Fibroblast of lung (primary cell): ENCODE measurements around the gene CST4. TPM values are rescaled to one million over a fixed set of nuclear protein-coding genes. Genes with fewer than 3 reads are reported as not detected.

Experiments used
- DNase-seq, 2 donors: peaks; one replicate each; pipeline versions ENCODE4 v3.0.0 to v3.0.0-alpha.2; 2010; ENCODE audit warnings: low read depth in 2 of 2
- H2AFZ ChIP-seq: 2 replicates; pipeline ENCODE4 v1.5.1; 2012; ENCODE audit warnings: low read length, control low read depth, inconsistent platforms
- H3K27ac ChIP-seq: 2 replicates; pipeline ENCODE4 v1.5.1; 2011; ENCODE audit warnings: low read length, control low read depth; ENCODE audit not compliant: insufficient read depth
- H3K27me3 ChIP-seq: 2 replicates; pipeline ENCODE4 v1.5.1; 2011; ENCODE audit warnings: mild to moderate bottlenecking, low read length; ENCODE audit not compliant: control insufficient read depth, insufficient read depth
- H3K36me3 ChIP-seq: 2 replicates; pipeline ENCODE4 v1.5.1; 2011; ENCODE audit warnings: low read length; ENCODE audit not compliant: control insufficient read depth, insufficient read depth
- H3K4me1 ChIP-seq: 2 replicates; pipeline ENCODE4 v1.5.1; 2011; ENCODE audit warnings: low read length; ENCODE audit not compliant: control insufficient read depth, insufficient read depth; ENCODE audit errors: extremely low read depth
- H3K4me2 ChIP-seq: 2 replicates; pipeline ENCODE4 v1.5.1; 2011; ENCODE audit warnings: low read length, control low read depth; ENCODE audit not compliant: insufficient read depth; ENCODE audit errors: extremely low read depth
- H3K4me3 ChIP-seq, 4 experiments: fragments of 200-600 bp in 1 of 4; sonication (generic) in 1 of 4; replicated peaks in 1 of 4; 2 replicates each; pipeline ENCODE4 v1.5.1; 2011 to 2016; ENCODE audit warnings: low read length in 4 of 4, low read depth in 3 of 4, mild to moderate bottlenecking in 3 of 4, control low read depth in 2 of 4, inconsistent platforms in 1 of 4, mixed read lengths in 1 of 4; ENCODE audit not compliant: insufficient read depth in 1 of 4; ENCODE audit errors: control extremely low read depth in 1 of 4
- H3K79me2 ChIP-seq: 2 replicates; pipeline ENCODE4 v1.5.1; 2012; ENCODE audit warnings: mild to moderate bottlenecking, low read length, inconsistent platforms; ENCODE audit not compliant: control insufficient read depth, insufficient read depth
- H3K9ac ChIP-seq: 2 replicates; pipeline ENCODE4 v1.5.1; 2011; ENCODE audit warnings: mild to moderate bottlenecking, low read length, control low read depth; ENCODE audit not compliant: insufficient read depth
- H3K9me3 ChIP-seq: 2 replicates; pipeline ENCODE4 v1.5.1; 2012; ENCODE audit warnings: low read depth, low read length; ENCODE audit not compliant: control insufficient read depth, insufficient read depth
- H4K20me1 ChIP-seq: 2 replicates; pipeline ENCODE4 v1.5.1; 2011; ENCODE audit warnings: low read length; ENCODE audit not compliant: control insufficient read depth, insufficient read depth; ENCODE audit errors: extremely low read depth
- CTCF ChIP-seq, 2 donors: IDR thresholded peaks in 1 of 2; conservative IDR thresholded peaks in 1 of 2; 1 replicate in 1 of 2; 2 replicates in 1 of 2; pipeline ENCODE4 v1.5.1; 2011 to 2012; ENCODE audit warnings: low read length in 2 of 2, control low read depth in 1 of 2, inconsistent platforms in 1 of 2, low read depth in 1 of 2, mild to moderate bottlenecking in 1 of 2
- EZH2 ChIP-seq: IDR thresholded peaks from 2 replicates; pipeline ENCODE4 v1.5.1; 2012; ENCODE audit warnings: low read length, control low read depth, mild to moderate bottlenecking; ENCODE audit errors: missing control alignments
- polyA plus RNA-seq, 2 donors: library from polyadenylated mRNA; depleted of rRNA in 1 of 2; stranded (reverse) in 1 of 2; unstranded in 1 of 2; fragments of >200 nt; gene quantifications; 2 replicates each; pipeline ENCODE4 v1.2.1, GENCODE V29; 2011 to 2012; ENCODE audit warnings: missing spikeins in 1 of 2
- total RNA-seq: library from RNA; depleted of rRNA; stranded (reverse); fragments of >200 nt; gene quantifications from 2 replicates; pipeline ENCODE4 v1.2.1, GENCODE V29; 2014

Gene CST4
- total and polyA plus RNA-seq, 2 donors (not counting 1 experiment from before 2014, with no cell fraction given) = 0.16 to 0.17 TPM

- TF ChIP-seq EZH2 (no peak), CTCF (conservative IDR thresholded peaks at IDR 0.05 in 1 of 2, IDR thresholded peaks at IDR 0.05 in 1 of 2; ENCODE audit: low read depth in 1 of 2, low read length in 2 of 2) (no peak)
- no peaks in the 10 kb centered on the region for H4K20me1 ChIP-seq
- H3K4me3 ChIP-seq = no peak overlapping the region
- no peak overlapping the region for H3K27ac ChIP-seq
- H3K79me2 ChIP-seq = peaks cover 13% of the 10 kb centered on the region
- H3K4me1 ChIP-seq = peaks cover 17% of the 10 kb centered on the region
- no peaks in the 10 kb centered on the region for H3K36me3 ChIP-seq
- no peak overlapping the region for H2AFZ ChIP-seq
- H3K27me3 ChIP-seq = no peaks in the 10 kb centered on the region
- no peak overlapping the region for H3K4me2 ChIP-seq
- DNase-seq = no peak
- H3K9me3 ChIP-seq = no peaks in the 10 kb centered on the region
- no peak overlapping the region for H3K9ac ChIP-seq
Observed at GRCh38 chr20:23640671-23641667, 47.9 kb downstream of the CST4 start.

GRCh38 chr20:23640018-23640601 lies 48.7 kb downstream of the CST4 start:
- Histone ChIP-seq H3K4me1 (peaks cover 17% of the 10 kb centered on the region), H3K4me2 (no peak overlapping the region), H3K9me3 (no peaks in the 10 kb centered on the region), H3K27ac (no peak overlapping the region), H4K20me1 (no peaks in the 10 kb centered on the region), H3K36me3 (peaks cover 3% of the 10 kb centered on the region), H3K9ac (no peak overlapping the region), H3K27me3 (no peaks in the 10 kb centered on the region), H3K4me3 (no peak overlapping the region), H3K79me2 (peaks cover 19% of the 10 kb centered on the region), H2AFZ (no peak overlapping the region)
- no peak for DNase-seq
- no peak for TF ChIP-seq EZH2

GRCh38 chr20:23639490-23639958 lies 49.3 kb downstream of the CST4 start:
- H3K79me2 ChIP-seq = peaks cover 23% of the 10 kb centered on the region
- no peak overlapping the region for H3K27ac ChIP-seq
- no peak overlapping the region for H2AFZ ChIP-seq
- H3K4me2 ChIP-seq = no peak overlapping the region
- no peak overlapping the region for H3K4me3 ChIP-seq
- no peak for DNase-seq
- no peak for TF ChIP-seq CTCF (conservative IDR thresholded peaks at IDR 0.05 in 1 of 2, IDR thresholded peaks at IDR 0.05 in 1 of 2; ENCODE audit: low read depth in 1 of 2, low read length in 2 of 2)
- TF ChIP-seq EZH2 = no peak
- H3K36me3 ChIP-seq = peaks cover 3% of the 10 kb centered on the region
- H3K9me3 ChIP-seq = no peaks in the 10 kb centered on the region
- H3K4me1 ChIP-seq = peaks cover 19% of the 10 kb centered on the region
- no peak overlapping the region for H3K9ac ChIP-seq
- H4K20me1 ChIP-seq = no peaks in the 10 kb centered on the region
- no peaks in the 10 kb centered on the region for H3K27me3 ChIP-seq
